Type B pancreatic cell (in vitro differentiated cells): ENCODE results near the gene IQGAP2. TPM values are rescaled to one million over a fixed set of nuclear protein-coding genes. Genes with fewer than 3 reads are reported as not detected.

Source experiments
- DNase-seq: peaks from one replicate; pipeline ENCODE4 v3.0.0; 2021; ENCODE audit warnings: mixed read lengths; ENCODE audit not compliant: unreplicated experiment; ENCODE audit errors: extremely low spot score
- H3K27ac Mint-ChIP-seq: 2 replicates; pipeline ENCODE4 v1.8.0; 2021; ENCODE audit warnings: mild to moderate bottlenecking, mixed read lengths
- H3K27me3 Mint-ChIP-seq: 2 replicates; pipeline ENCODE4 v1.8.0; 2021; ENCODE audit warnings: mixed read lengths
- H3K36me3 Mint-ChIP-seq: 2 replicates; pipeline ENCODE4 v1.8.0; 2021; ENCODE audit warnings: mixed read lengths
- H3K4me1 Mint-ChIP-seq: one replicate; pipeline ENCODE4 v1.8.0; 2021; ENCODE audit warnings: mixed read lengths; ENCODE audit not compliant: unreplicated experiment
- H3K4me3 Mint-ChIP-seq: 2 replicates; pipeline ENCODE4 v1.8.0; 2021; ENCODE audit warnings: mild to moderate bottlenecking, mixed read lengths
- H3K9me3 Mint-ChIP-seq: 2 replicates; pipeline ENCODE4 v1.8.0; 2021; ENCODE audit warnings: mixed read lengths
- CTCF ChIP-seq: fragments of 200-600 bp; sonication (generic); conservative IDR thresholded peaks from 2 replicates; pipeline ENCODE4 v1.5.0; 2021; ENCODE audit warnings: antibody characterized with exemption, mild to moderate bottlenecking
- total RNA-seq: library from RNA; stranded (reverse); gene quantifications from 2 replicates; pipeline ENCODE4 v1.2.1, GENCODE V29; 2021; ENCODE audit warnings: low replicate concordance

The IQGAP2 gene
- total RNA-seq, 1 donor from 2014 or later: 24.7 TPM

- Mint-ChIP-seq H3K36me3 (no peaks in the 10 kb centered on the region), H3K4me3 (no peak overlapping the region), H3K9me3 (no peaks in the 10 kb centered on the region), H3K4me1 (no peaks in the 10 kb centered on the region), H3K27me3 (no peaks in the 10 kb centered on the region), H3K27ac (no peak overlapping the region)
- peak; percentile 73 for TF ChIP-seq CTCF
- no peak for DNase-seq
Measured at GRCh38 chr5:76583163-76584047, 180.3 kb downstream of the IQGAP2 start.

- no peak overlapping the region for H3K4me3 Mint-ChIP-seq
- H3K9me3 Mint-ChIP-seq: no peaks in the 10 kb centered on the region
- TF ChIP-seq CTCF: no peak
- H3K27me3 Mint-ChIP-seq: no peaks in the 10 kb centered on the region
- no peaks in the 10 kb centered on the region for H3K4me1 Mint-ChIP-seq
- no peaks in the 10 kb centered on the region for H3K36me3 Mint-ChIP-seq
- no peak for DNase-seq
- H3K27ac Mint-ChIP-seq: no peak overlapping the region
Measured at GRCh38 chr5:76585783-76586217, 182.7 kb downstream of the IQGAP2 start.

GRCh38 chr5:76586531-76586930 is 183.4 kb downstream of the IQGAP2 start:
- H3K4me1 Mint-ChIP-seq: no peaks in the 10 kb centered on the region

GRCh38 chr5:76590027-76590426 is 186.9 kb downstream of the IQGAP2 start:
- Mint-ChIP-seq H3K4me1 (peaks cover 17% of the 10 kb centered on the region), H3K27me3 (no peaks in the 10 kb centered on the region), H3K27ac (no peak overlapping the region), H3K4me3 (no peak overlapping the region), H3K36me3 (no peaks in the 10 kb centered on the region), H3K9me3 (no peaks in the 10 kb centered on the region)
- no peak for TF ChIP-seq CTCF
- no peak for DNase-seq

More at GRCh38 chr5:76586531-76586930, 183.4 kb downstream of the IQGAP2 start:
- Mint-ChIP-seq H3K27me3 (no peaks in the 10 kb centered on the region), H3K36me3 (no peaks in the 10 kb centered on the region), H3K27ac (no peak overlapping the region), H3K4me3 (no peak overlapping the region), H3K9me3 (no peaks in the 10 kb centered on the region)
- TF ChIP-seq CTCF: no peak
- no peak for DNase-seq

GRCh38 chr5:76591366-76591765 is 188.3 kb downstream of the IQGAP2 start:
- no peak for TF ChIP-seq CTCF
- Mint-ChIP-seq H3K9me3 (no peaks in the 10 kb centered on the region), H3K27ac (no peak overlapping the region), H3K36me3 (no peaks in the 10 kb centered on the region), H3K27me3 (no peaks in the 10 kb centered on the region), H3K4me1 (peaks cover 17% of the 10 kb centered on the region), H3K4me3 (no peak overlapping the region)
- no peak for DNase-seq
